Measurements from ENCODE around the gene PRKN. TPM values are rescaled to one million over a fixed set of nuclear protein-coding genes. Genes with fewer than 3 reads are reported as not detected.

PRKN gene
- total RNA-seq, 1 experiment from 2014 or later: 2.0 TPM

DNA sequence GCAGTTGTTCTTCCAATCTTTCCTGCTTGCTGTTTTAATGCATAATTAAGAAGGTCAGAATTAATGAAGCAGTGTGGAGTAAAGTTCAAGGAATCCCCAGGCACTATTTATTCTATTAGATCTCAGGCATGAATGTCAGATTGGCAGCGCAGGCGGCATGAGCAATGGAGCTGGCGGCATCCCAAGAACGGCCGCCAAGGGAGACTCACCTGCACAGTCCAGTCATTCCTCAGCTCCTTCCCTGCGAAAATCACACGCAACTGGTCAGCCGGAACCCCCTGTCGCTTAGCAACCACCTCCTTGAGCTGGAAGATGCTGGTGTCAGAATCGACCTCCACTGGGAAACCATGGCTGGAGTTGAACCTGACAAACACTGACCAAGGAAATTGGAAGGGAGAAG, 284.5 kb downstream of the PRKN start:
- H3K4me1 ChIP-seq (ENCODE audit: insufficient read depth, low read length): peaks cover 2% of the 10 kb centered on the region; the same call in 1 of the 2 replicates
- H3K9ac ChIP-seq (ENCODE audit: extremely low read depth, insufficient read length, low read length): no peak overlapping the region
- no peak overlapping the region for H3K4ac ChIP-seq (ENCODE audit: low read depth, low read length)
- peaks cover 9 to 14% of the 10 kb centered on the region in 2 experiments for H3K9me3 Mint-ChIP-seq
- H3K27ac ChIP-seq (ENCODE audit: insufficient read length, low read depth, low read length): no peak overlapping the region
- no peaks in the 10 kb centered on the region for H3K79me2 ChIP-seq (ENCODE audit: insufficient read depth, low read length)
- no peak overlapping the region for H2BK12ac ChIP-seq (ENCODE audit: insufficient read length, low read depth, low read length)
- H4K8ac ChIP-seq (replicated peaks; ENCODE audit: insufficient read length, low read depth, low read length): no peak overlapping the region
- H3K4me3 Mint-ChIP-seq: no peak overlapping the region
- H3K27ac Mint-ChIP-seq: no peak overlapping the region; a peak in 1 of 7 replicates
- H3K79me1 ChIP-seq (ENCODE audit: insufficient read depth, low read depth, low read length, poor library complexity, severe bottlenecking): no peaks in the 10 kb centered on the region
- no peak overlapping the region for H3K18ac ChIP-seq (ENCODE audit: insufficient read length, low read depth, low read length)
- no peak overlapping the region for H3K4me2 ChIP-seq (ENCODE audit: insufficient read depth, insufficient read length, low read length)
- no peak overlapping the region for H4K91ac ChIP-seq (ENCODE audit: insufficient read length, low read depth, low read length)
- peaks cover 31 to 37% of the 10 kb centered on the region in 2 experiments for H3K4me1 Mint-ChIP-seq
- no peak overlapping the region for H3K56ac ChIP-seq (ENCODE audit: insufficient read length, low read depth, low read length)
- H3T11ph ChIP-seq (ENCODE audit: low read length): no peak overlapping the region
- H4K5ac ChIP-seq (ENCODE audit: insufficient read length, low read depth, low read length): no peak overlapping the region
- H3K36me3 Mint-ChIP-seq (ENCODE audit: insufficient read depth in 1 of 3, low read depth in 3 of 3): peaks cover 8 to 19% (median 9%) of the 10 kb centered on the region in 3 experiments
- no peak for DNase-seq
- H2BK120ac ChIP-seq (ENCODE audit: low read depth, low read length, poor library complexity, severe bottlenecking): no peak overlapping the region
- H3K14ac ChIP-seq (ENCODE audit: insufficient read depth, low read length): no peak overlapping the region
- no peaks in the 10 kb centered on the region for H4K20me1 ChIP-seq (ENCODE audit: control insufficient read depth, insufficient read depth, insufficient read length)
- no peaks in the 10 kb centered on the region for H3K9me3 ChIP-seq (ENCODE audit: control insufficient read depth, low read depth, low read length)
- H2AK5ac ChIP-seq (ENCODE audit: insufficient read length, low read length): no peak overlapping the region
- H2BK5ac ChIP-seq (ENCODE audit: insufficient read length, low read length): no peak overlapping the region
- H3K23me2 ChIP-seq (ENCODE audit: insufficient read length, low read depth, low read length, poor library complexity, severe bottlenecking): no peaks in the 10 kb centered on the region
- H2AFZ ChIP-seq (ENCODE audit: low read length): no peak overlapping the region
- H3K27me3 ChIP-seq (ENCODE audit: insufficient read depth, low read length): no peaks in the 10 kb centered on the region
- TF ChIP-seq, protein P1, sequence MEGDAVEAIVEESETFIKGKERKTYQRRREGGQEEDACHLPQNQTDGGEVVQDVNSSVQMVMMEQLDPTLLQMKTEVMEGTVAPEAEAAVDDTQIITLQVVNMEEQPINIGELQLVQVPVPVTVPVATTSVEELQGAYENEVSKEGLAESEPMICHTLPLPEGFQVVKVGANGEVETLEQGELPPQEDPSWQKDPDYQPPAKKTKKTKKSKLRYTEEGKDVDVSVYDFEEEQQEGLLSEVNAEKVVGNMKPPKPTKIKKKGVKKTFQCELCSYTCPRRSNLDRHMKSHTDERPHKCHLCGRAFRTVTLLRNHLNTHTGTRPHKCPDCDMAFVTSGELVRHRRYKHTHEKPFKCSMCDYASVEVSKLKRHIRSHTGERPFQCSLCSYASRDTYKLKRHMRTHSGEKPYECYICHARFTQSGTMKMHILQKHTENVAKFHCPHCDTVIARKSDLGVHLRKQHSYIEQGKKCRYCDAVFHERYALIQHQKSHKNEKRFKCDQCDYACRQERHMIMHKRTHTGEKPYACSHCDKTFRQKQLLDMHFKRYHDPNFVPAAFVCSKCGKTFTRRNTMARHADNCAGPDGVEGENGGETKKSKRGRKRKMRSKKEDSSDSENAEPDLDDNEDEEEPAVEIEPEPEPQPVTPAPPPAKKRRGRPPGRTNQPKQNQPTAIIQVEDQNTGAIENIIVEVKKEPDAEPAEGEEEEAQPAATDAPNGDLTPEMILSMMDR (conservative IDR thresholded peaks at IDR 0.05): no peak
- WGBS (ENCODE audit: extremely low coverage, insufficient read length, low lambda C conversion rate): no CpG with 5 or more reads among the region's 10 CpGs
- H3K23ac ChIP-seq (ENCODE audit: insufficient read length, low read depth, low read length): no peak overlapping the region
- H3K27me3 Mint-ChIP-seq (ENCODE audit: low read depth): no peaks in the 10 kb centered on the region
- H2BK15ac ChIP-seq (ENCODE audit: low read depth, low read length): no peak overlapping the region
- H2BK20ac ChIP-seq (ENCODE audit: low read depth, low read length, poor library complexity, severe bottlenecking): no peak overlapping the region
